ENCODE data around the gene NEO1.

DNA sequence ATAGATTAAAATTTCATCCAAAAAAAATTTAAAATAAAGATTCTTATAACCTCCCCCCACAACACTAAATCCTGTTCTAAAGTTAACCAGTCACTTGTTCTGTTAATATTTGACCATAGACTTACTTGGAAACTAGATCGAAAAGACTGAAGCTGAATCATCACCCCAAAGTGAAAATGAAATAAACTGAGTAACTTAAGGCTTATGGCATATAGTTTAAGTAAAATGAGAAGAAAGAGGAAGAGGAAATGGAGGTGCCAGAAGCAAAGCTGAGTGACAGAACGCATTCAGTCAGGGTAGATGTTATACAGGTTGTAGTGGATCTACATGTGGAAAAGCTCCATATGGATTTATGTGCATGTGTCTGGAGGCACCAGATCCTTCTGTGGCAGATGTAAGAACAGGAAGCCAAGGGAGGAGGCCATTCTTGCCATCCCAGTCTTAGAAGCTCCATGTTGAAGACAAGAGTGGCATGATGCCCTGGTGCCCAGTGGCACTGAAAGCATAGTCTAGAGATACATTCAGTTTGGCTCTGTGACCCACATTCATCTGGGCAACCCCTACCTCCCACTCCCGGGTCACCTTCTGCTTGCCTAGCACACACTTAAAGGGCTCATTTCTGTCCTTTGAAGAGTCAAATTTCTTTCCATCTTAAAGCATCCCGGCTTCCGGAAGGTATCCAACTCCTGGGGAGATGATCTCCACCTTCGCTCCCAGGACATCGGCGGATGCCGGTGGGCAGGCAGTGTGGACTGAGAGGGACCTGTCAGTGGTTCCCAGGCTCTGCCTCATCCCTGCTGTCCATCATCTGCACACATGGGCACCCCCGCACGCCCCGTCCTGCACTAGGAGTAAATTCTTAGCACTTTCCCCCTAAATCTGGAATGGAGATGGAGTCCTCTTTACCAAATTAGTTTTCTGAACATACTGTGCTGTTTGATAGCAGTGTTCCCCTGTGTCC is 90.8 kb downstream of the NEO1 start:
- TF ChIP-seq, protein P1, sequence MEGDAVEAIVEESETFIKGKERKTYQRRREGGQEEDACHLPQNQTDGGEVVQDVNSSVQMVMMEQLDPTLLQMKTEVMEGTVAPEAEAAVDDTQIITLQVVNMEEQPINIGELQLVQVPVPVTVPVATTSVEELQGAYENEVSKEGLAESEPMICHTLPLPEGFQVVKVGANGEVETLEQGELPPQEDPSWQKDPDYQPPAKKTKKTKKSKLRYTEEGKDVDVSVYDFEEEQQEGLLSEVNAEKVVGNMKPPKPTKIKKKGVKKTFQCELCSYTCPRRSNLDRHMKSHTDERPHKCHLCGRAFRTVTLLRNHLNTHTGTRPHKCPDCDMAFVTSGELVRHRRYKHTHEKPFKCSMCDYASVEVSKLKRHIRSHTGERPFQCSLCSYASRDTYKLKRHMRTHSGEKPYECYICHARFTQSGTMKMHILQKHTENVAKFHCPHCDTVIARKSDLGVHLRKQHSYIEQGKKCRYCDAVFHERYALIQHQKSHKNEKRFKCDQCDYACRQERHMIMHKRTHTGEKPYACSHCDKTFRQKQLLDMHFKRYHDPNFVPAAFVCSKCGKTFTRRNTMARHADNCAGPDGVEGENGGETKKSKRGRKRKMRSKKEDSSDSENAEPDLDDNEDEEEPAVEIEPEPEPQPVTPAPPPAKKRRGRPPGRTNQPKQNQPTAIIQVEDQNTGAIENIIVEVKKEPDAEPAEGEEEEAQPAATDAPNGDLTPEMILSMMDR (IDR thresholded peaks at IDR 0.05; ENCODE audit: insufficient read depth, low read length, poor library complexity, severe bottlenecking) = no peak
- TF ChIP-seq EZH2phosphoT487 (conservative IDR thresholded peaks at IDR 0.05; ENCODE audit: low read length) = no peak
